Ascending aorta (tissue), 2 donors: ENCODE data around the gene RBP3. TPM values are rescaled to one million over a fixed set of nuclear protein-coding genes. Genes with fewer than 3 reads are reported as not detected.

Experiments used
- DNase-seq, 2 donors: peaks; one replicate each; pipeline ENCODE4 v3.0.0-alpha.2; 2019; ENCODE audit warnings: low spot score in 2 of 2
- H3K27ac ChIP-seq, 2 donors: fragments of 200-600 bp; sonication (generic); one replicate each; pipeline ENCODE4 v1.5.1; 2016 to 2017; ENCODE audit warnings: mild to moderate bottlenecking in 1 of 2
- H3K27me3 ChIP-seq: fragments of 200-600 bp; sonication (generic); one replicate; pipeline ENCODE4 v1.5.1; 2017
- H3K36me3 ChIP-seq, 2 donors: fragments of 200-600 bp; sonication (generic); one replicate each; pipeline ENCODE4 v1.5.1; 2016
- H3K4me1 ChIP-seq, 2 donors: fragments of 200-600 bp; sonication (generic); one replicate each; pipeline ENCODE4 v1.5.1; 2016 to 2017; ENCODE audit warnings: mild to moderate bottlenecking in 1 of 2
- H3K4me3 ChIP-seq, 2 donors: fragments of 200-600 bp; sonication (generic); one replicate each; pipeline ENCODE4 v1.5.1; 2016 to 2017; ENCODE audit warnings: mild to moderate bottlenecking in 1 of 2
- H3K9me3 ChIP-seq, 2 donors: fragments of 200-600 bp; sonication (generic); one replicate each; pipeline ENCODE4 v1.5.1; 2016
- intact Hi-C: fragments of 100-400 bp; cut with DNase I; formaldehyde crosslinking; loops from one replicate; pipeline ENCODE4 v1.15.1; 2023
- total RNA-seq: library from RNA; depleted of rRNA; stranded (reverse); fragments of >200 nt; gene quantifications from one replicate; pipeline ENCODE4 v1.1.0, GENCODE V29; 2016
- TF ChIP-seq, protein P1 (sequence below), 3 experiments: fragments of 200-600 bp in 2 of 3; fragments of 450-650 bp in 1 of 3; sonication (generic) in 2 of 3; IDR thresholded peaks; one replicate each; pipeline ENCODE4 v1.5.1; 2016 to 2019; ENCODE audit warnings: antibody characterized with exemption in 3 of 3, mild to moderate bottlenecking in 1 of 3, moderate library complexity in 1 of 3

RBP3 gene
- total RNA-seq, 1 donor from 2014 or later: not detected

DNA sequence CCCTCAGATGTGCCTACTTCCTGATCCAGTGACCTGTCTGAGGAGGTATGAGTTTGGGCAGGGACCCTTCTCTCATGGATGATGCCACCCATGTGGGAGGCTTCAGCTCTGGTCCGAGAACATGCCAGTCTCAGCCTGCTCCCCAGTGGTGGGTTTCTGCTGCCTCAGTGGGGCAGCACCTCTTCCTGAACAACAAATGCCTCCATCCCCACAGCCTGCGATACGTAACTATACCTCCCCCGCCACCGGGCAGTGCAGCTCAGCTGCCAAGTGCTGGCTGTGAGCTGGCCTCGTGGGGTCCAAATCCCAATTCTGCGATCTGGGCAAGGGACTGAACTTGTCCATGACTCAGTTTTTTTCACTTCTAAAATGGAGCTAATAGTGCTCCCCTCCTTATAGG, 45.1 kb upstream of the RBP3 start:
- Histone ChIP-seq H3K4me3 (no peak overlapping the region), H3K27me3 (no peaks in the 10 kb centered on the region), H3K36me3 (no peaks in the 10 kb centered on the region), H3K27ac (no peak overlapping the region), H3K4me1 (peaks cover 0 to 26% of the 10 kb centered on the region in 2 donors), H3K9me3 (no peaks in the 10 kb centered on the region)
- TF ChIP-seq, protein P1, sequence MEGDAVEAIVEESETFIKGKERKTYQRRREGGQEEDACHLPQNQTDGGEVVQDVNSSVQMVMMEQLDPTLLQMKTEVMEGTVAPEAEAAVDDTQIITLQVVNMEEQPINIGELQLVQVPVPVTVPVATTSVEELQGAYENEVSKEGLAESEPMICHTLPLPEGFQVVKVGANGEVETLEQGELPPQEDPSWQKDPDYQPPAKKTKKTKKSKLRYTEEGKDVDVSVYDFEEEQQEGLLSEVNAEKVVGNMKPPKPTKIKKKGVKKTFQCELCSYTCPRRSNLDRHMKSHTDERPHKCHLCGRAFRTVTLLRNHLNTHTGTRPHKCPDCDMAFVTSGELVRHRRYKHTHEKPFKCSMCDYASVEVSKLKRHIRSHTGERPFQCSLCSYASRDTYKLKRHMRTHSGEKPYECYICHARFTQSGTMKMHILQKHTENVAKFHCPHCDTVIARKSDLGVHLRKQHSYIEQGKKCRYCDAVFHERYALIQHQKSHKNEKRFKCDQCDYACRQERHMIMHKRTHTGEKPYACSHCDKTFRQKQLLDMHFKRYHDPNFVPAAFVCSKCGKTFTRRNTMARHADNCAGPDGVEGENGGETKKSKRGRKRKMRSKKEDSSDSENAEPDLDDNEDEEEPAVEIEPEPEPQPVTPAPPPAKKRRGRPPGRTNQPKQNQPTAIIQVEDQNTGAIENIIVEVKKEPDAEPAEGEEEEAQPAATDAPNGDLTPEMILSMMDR (IDR thresholded peaks at IDR 0.05): no peak
- intact Hi-C loops: no loop called here
- DNase-seq: no peak

DNA sequence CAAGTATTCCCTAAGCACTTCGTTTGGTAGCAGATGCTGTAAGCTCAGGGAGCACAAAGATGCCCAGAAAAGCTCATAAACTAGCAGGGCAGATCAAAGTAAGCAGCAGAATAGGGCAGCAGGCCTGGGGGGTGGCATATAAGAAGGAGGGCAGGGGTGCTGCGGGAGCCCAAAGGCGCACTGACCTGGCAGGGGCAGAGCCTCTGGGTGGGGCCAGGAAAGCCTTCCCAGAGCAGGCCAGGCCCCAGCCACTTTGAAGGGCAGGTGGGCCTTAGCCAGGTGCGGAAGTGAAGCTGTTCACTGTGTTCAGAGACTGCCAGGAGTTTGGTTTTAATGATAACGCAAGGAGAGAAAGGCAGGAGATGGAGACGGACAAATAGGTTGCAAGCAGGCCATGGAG, 44.3 kb upstream of the RBP3 start:
- intact Hi-C loops: no loop called here
- Histone ChIP-seq H3K4me1 (peaks cover 0 to 22% of the 10 kb centered on the region in 2 donors), H3K27me3 (no peaks in the 10 kb centered on the region), H3K9me3 (no peaks in the 10 kb centered on the region), H3K4me3 (no peak overlapping the region), H3K36me3 (no peaks in the 10 kb centered on the region), H3K27ac (no peak overlapping the region)
- TF ChIP-seq, protein P1 (IDR thresholded peaks at IDR 0.05): no peak
- DNase-seq: no peak

DNA sequence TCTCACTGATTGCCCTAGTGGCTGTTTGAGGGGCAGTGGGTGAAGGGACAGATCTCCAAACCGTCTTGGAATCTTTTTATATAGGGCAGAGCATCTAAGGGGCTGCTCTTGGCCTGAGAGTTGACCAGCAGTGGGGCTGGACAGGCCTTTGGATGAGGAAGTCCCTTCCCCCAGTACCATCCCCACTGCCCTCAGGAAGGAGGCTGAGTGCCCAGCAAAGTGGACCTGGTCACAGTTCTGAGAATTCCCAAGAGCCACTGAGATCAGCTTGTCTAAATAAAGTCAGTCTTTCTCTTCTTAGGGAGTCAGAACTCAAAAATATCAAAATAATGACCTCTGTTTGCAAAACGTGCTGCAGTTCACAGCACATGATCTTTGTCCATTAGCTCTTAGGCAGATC, 42.6 kb upstream of the RBP3 start:
- no peak overlapping the region for H3K27ac ChIP-seq
- TF ChIP-seq, protein P1 (IDR thresholded peaks at IDR 0.05): no peak
- H3K4me3 ChIP-seq: no peak overlapping the region
- intact Hi-C loops: no loop called here
- H3K36me3 ChIP-seq: no peaks in the 10 kb centered on the region
- DNase-seq: no peak
- no peaks in the 10 kb centered on the region for H3K9me3 ChIP-seq
- H3K27me3 ChIP-seq: no peaks in the 10 kb centered on the region
- H3K4me1 ChIP-seq: peaks cover 0 to 9% of the 10 kb centered on the region in 2 donors

DNA sequence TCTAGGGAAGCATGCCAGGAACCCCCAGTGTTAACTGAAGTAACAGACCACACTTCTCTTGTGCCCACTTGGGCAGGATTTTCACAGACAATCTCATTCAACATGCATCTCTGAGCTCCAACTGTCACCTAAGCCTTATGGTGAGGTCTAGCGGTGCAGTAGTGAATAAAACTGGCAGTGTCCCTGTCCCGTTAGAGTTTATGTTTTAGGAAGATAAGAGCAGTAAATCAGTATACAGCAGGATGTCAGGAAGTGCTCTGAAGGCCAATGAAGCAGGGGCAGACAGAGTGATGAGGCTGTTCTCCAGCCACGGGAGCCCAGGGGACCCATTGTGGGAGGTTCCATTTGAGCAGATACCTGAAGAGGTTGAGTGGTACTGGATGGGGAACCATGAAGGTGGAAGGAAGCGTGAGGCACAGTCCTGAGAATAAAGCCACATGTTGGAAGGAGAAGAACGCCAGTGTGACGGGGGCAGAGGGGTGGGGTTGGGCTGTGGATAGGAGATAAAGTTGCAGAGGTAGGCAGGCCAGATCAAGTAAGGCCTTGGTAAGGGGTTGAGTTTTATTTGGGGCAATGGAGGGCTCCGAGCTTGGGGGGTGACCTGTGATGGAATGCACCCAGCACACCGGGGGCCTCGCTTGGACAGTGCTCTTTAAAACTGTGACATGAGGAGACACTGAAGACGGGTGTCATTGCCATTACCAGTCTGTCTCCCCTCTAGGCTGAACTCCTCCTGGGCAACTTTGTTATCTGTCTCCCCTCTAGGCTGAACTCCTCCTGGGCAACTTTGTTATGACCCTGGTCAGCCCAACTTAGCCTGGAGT, 41.6 kb upstream of the RBP3 start:
- intact Hi-C loops: no loop called here
- Histone ChIP-seq H3K4me1 (peaks cover 2 to 5% of the 10 kb centered on the region in 2 donors), H3K9me3 (no peaks in the 10 kb centered on the region), H3K27me3 (no peaks in the 10 kb centered on the region), H3K27ac (no peak overlapping the region), H3K4me3 (no peak overlapping the region), H3K36me3 (no peaks in the 10 kb centered on the region)
- TF ChIP-seq, protein P1 (IDR thresholded peaks at IDR 0.05): no peak
- no peak for DNase-seq

DNA sequence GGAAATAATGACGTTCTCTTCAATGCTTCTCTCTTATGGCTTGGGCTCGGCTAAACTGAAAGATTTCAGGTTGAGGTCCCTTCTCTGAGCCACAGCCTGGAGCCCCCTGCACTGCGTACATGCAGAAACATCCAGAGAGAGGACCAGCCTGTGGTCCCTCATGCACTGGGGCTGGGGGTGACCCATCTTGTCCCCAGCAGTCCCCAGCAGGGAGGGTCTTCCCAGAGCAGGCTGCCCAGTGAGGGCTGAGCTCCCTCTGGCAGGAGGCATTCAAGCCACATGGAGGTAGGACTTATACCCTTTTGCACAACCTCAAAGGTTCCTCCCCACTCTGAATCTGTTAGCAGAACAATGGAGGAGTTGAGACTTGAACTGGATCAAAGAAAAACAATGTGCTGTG, 40.8 kb upstream of the RBP3 start:
- no peak for DNase-seq

More for the DNA sequence above, 40.8 kb upstream of the RBP3 start:
- Histone ChIP-seq H3K36me3 (no peaks in the 10 kb centered on the region), H3K4me1 (peaks cover 2 to 5% of the 10 kb centered on the region in 2 donors), H3K27ac (no peak overlapping the region), H3K9me3 (no peaks in the 10 kb centered on the region), H3K27me3 (no peaks in the 10 kb centered on the region), H3K4me3 (no peak overlapping the region)
- intact Hi-C loops: no loop called here
- TF ChIP-seq, protein P1 (IDR thresholded peaks at IDR 0.05): no peak
